HG03103 (cell line): Measurements from ENCODE around the gene FERMT3.

ENCODE experiments used
- ATAC-seq: cut with Tn5 transposase; IDR thresholded peaks from one replicate; pipeline ENCODE4 v1.9.1; 2021; ENCODE audit warnings: low read depth; ENCODE audit not compliant: unreplicated experiment

Gene FERMT3

DNA sequence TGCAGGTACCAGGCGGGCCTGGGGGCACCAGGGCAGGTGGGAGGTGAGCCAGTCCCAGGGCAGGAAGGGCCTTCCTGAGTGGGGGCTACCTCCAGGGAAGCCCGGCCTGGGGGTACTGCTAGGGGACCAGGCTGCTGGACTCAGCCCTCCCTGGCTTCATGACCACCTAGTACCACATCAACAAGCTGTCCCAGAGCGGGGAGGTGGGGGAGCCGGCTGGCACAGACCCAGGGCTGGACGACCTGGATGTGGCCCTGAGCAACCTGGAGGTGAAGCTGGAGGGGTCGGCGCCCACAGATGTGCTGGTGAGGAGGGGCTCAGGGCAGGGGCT is 12.8 kb downstream of the FERMT3 start:
- ATAC-seq = no peak

DNA sequence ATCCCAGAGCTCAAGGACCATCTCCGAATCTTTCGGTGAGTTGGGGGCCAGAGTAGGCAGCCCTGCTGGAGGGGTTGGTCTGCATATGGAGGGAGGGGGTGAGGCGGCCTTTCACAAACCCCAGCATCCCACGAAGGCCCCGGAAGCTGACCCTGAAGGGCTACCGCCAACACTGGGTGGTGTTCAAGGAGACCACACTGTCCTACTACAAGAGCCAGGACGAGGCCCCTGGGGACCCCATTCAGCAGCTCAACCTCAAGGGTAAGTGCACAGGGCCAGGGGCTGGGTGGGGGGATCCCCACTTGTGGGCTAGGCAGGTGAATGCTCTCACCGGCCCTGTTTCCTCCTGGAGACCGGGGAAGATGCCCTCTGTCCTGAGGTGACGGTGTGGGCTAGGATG is 13.2 kb downstream of the FERMT3 start:
- ATAC-seq = no peak

- ATAC-seq = no peak
Observed at GRCh38 chr11:64220271-64220670, 13.8 kb downstream of the FERMT3 start.

GRCh38 chr11:64220798-64221197 is 14.3 kb downstream of the FERMT3 start:
- no peak for ATAC-seq

DNA sequence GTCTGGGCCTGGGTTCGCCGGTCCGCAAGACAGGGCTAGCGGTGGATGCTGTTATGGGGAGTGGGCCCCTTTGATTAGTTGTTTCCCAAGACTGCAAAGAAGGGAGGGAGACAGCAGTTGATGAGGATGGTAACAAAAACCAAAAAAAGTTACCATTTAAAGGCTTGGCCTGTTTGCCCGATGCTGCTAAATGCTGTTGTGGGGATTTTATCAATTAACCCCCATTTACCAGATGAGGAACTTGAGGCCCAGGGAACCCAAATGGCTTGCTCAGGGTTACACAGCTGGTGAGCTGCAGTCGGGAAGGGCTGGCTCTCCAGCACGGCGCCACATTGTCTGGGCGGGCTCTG is 16.1 kb downstream of the FERMT3 start:
- no peak for ATAC-seq

DNA sequence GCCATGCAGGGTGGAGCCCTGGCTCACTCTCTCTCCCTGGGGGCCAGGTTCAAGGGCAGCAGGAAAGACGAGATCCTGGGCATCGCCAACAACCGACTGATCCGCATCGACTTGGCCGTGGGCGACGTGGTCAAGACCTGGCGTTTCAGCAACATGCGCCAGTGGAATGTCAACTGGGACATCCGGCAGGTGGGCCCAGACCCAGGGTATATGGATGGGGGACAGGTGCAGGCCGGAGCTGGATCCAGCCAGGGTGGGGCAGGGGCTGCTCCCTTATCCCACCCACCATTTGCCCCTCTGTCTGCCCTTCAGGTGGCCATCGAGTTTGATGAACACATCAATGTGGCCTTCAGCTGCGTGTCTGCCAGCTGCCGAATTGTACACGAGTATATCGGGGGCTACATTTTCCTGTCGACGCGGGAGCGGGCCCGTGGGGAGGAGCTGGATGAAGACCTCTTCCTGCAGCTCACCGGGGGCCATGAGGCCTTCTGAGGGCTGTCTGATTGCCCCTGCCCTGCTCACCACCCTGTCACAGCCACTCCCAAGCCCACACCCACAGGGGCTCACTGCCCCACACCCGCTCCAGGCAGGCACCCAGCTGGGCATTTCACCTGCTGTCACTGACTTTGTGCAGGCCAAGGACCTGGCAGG is 16.6 kb downstream of the FERMT3 start:
- ATAC-seq = no peak

- ATAC-seq = no peak
Observed at GRCh38 chr11:64224151-64224890, 17.8 kb downstream of the FERMT3 start.

- no peak for ATAC-seq
Observed at GRCh38 chr11:64224891-64225607, 18.5 kb downstream of the FERMT3 start.

DNA sequence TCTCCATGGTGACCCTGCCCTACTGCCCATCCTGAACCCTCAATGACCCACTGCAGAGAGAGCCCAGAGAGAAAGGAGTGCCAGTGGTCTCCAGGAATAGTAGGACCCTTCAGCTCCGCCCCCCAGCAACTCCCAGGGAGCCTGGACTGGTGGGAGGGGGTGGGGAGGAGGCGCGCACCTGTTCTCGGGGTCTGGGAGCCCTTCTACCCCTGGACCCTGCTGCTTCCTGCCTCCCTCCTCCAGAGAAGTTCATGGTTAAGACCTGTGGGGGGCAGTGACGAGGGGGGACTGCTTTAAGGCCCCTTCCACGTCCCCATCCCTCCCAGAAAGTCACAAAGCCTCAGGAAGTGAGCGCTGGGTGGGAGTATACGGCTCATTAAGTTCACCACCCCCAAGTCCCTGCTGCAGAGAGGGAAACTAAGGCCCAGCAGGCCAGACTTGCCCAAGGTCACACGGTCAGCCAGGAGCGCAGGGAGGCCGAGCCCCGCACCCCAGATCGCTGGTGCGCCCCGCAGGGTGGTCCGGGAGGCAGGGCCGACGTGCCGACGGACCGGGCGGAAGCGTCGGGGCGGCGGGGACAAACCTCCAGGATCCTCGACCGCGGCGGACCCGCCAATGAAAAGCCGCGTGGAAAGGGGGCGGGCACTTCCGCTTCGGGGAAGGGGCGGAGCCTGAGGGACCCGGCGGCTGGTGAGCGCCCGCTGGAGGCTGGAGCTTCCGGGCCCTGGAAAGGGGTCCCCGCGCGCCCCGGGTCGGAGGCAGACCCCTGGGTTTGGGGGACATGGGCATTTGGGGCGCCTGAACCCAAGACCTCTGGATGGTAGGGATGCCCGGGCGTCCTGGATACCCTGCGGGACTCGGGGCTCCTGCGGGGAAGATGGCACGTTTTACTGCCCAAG is 19.3 kb downstream of the FERMT3 start, which contains the start of the genes NUDT22 and TRPT1:
Gene NUDT22, plus strand, starts transcription at position 667 of the 899 bp plus-strand sequence. CDS start 379 bp downstream, outside the sequence.
Gene TRPT1, minus strand, starts transcription at position 579 of the 899 bp plus-strand sequence. Its CDS starts 326 bp downstream, at position 253.
- peak; percentile 41 for ATAC-seq

GRCh38 chr11:64226507-64227051 is 20.1 kb downstream of the FERMT3 start:
- no peak for ATAC-seq

GRCh38 chr11:64227405-64227956 is 21.0 kb downstream of the FERMT3 start:
- ATAC-seq = no peak

DNA sequence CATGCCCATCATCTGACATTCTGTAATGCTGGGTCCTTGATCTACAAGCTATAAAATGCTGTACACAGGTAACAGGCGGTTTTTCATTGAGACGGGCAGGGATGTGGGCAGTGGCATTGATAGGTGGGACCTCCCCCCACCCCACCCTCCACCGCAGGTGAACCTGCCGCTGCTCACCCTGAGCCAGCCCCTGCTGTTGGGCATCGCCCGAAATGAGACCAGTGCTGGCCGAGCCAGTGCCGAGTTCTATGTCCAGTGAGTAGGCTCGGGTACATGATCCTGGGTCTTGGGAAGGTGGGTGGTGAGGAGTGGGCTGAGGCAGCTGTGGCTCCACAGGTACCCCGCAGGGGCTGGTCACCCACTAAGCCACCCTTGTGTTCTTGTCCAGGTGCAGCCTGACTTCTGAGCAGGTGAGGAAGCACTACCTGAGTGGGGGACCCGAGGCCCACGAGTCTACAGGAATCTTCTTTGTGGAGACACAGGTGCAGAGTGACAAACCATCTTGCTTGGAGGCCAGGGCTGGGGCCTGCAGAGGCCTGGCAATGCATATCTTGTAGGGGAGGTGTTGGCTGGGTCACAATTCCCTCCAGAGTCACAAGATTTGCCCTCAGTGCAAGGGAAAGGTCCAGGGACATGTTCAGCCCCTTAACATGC is 22.7 kb downstream of the FERMT3 start:
- ATAC-seq = no peak

- ATAC-seq = no peak
Observed at GRCh38 chr11:64229744-64230170, 23.2 kb downstream of the FERMT3 start.

DNA sequence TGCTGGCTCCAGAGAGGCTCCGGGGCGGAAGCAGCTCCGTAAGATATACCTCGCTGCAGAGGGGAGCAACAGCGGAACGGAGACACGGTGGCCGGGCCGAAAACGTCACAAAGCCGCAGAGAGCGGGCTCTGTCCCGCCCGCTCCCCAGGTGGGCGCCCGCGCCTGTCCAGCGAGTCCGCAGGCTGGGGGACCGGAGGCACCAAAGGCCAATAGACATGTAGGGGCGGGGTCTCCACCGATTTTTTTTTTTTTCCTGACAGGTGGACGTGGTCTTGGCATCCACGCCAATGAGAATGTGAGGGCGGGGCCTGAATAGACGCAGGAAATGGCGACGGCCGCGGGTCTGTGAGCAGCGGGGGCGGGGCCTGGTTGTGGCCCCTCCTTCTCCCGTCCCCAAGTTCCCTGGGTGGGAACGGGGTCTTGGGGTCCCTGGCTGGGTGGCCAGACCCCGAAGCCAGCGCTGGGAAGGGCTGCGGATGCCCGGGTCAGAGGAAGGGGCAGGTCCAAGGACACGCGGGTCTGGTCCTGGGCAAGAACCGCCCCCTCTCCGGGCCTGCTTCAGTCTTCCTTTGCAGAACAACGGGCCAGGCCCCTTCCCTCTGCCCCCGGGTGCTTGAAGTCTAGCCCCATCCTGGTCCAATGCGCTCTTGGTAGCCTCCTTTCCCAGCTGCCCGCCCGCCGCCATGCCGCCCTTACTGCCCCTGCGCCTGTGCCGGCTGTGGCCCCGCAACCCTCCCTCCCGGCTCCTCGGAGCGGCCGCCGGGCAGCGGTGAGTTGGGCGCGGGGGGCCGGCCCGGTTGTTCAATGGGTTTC is 23.9 kb downstream of the FERMT3 start, which contains the start of gene DNAJC4:
Gene DNAJC4, plus strand, starts transcription at position 378 of the 814 bp plus-strand sequence. Its CDS starts 307 bp downstream, at position 685.
- ATAC-seq = no peak

DNA sequence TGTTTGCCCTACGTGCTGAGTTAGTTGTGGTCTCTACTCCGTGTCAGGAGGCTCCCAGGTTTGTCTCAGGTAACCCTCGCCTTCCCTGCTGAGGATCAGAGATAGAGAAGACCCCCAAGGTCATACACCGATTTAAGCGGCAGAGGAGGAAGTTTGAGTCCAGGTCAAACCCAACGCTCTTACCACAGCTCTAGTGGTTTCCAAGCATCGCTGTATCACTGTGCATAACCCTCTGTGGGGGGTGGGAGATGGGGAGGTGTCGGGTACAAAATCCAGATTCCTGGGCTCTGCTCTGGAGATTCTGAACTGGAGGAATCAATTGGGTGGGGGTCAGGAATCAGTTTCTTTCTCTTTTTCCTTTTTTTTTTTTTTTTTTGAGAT is 24.5 kb downstream of the FERMT3 start:
- no peak for ATAC-seq

DNA sequence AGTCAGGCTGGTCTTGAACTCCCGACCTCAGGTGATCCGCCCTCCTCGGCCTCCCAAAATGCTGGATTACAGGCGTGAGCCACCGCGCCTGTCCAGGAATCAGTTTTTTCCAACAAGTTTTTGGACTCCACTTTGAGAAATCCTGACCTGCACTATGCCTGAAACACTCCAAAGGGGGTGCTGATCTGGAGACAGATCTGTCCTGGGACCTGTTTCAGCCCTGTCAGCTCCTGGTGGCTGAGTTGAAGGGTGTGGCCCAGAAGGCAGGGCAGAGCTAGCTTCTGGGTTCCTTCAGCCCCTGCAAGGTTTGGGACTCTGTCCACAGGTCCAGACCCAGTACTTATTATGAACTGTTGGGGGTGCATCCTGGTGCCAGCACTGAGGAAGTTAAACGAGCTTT is 25.0 kb downstream of the FERMT3 start:
- ATAC-seq = no peak

DNA sequence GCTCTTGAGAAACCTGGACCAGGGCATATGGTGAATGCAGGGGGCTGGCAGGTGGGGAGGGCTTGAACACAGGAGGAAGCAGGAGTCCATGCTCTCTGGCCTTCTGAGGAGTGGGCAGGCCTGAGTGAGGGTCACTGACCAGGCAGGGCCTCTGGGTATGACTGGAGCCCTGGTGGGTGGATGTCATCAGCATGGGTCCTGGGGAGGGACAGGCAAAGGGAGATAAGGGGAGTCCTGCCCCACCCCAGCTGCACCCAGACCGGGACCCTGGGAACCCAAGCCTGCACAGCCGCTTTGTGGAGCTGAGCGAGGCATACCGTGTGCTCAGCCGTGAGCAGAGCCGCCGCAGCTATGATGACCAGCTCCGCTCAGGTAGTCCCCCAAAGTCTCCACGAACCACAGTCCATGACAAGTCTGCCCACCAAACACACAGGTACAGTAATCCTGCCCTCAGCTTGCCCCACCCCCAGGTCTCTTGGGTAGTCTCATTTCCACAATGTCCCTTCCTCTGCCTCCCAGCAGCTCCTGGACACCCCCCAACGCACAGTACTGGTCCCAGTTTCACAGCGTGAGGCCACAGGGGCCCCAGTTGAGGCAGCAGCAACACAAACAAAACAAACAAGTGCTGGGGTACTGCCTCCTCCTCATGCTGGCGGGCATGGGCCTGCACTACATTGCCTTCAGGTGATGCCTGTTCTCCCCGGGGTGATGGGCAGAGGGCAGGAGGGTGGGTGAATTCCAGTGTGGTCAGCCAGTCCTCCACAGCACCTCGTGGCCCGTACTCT is 25.9 kb downstream of the FERMT3 start:
- no peak for ATAC-seq

DNA sequence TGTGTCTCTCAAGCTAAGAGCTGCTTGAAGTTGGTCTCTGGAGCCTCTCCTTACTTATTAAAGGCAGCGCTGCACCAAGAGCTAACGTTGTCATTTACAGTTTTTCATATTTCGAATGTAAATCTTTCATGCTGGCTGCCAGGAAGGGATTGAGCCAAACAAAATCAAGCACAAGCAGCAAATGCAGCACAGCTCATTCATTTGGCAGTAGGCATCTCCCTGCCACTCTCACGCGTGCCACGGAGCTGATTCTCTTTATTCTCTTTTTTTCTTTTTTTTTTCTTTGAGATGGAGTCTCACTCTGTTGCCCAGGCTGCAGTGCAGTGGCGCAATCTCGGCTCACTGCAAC is 26.4 kb downstream of the FERMT3 start:
- no peak for ATAC-seq
